Colon (tissue), 2 donors: ENCODE data around the gene TTBK1.

Experiments
- FAIRE-seq: peaks from 2 replicates; lab custom pipeline; 2012; peaks lifted over from hg19 to GRCh38; lab: Jason Lieb, UNC
- donor health status: control.
- donor health status: control.

Gene TTBK1

DNA sequence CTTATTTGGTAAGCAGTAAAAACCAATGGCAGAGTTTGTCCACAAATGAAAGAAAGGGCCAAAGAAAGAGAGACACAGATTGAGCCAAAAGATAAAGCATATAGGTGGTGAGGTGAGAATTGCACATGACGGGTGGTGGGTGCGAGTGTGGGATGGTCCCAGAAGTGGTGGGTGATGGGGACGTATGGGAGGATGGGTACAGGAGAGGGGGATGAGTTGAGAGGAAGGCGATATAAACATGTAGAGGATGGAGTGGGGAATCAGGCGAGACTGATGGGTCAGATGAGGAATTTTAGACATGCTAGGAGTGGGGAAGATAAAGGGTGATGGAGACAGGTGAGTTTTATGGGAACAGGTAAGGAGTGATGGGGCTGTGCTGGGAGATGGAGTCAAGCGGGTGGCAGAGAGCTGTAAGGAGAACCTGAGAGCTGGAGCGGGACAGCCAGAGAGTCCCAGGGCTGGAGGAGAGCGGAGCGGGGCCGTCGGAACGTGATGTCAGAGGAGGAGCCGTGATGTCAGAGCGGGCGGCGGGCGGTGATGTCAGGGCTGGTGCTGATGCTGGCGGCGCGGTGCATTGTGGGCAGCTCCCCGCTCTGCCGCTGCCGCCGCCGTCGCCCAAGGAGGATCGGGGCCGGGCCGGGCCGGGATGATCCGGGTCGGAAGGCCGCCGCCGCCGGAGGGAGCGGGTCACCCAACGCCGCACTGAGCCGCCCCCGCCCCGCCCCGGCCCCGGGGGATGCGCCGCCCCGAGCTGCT lies at the start of gene TTBK1:
Gene TTBK1, plus strand, starts transcription at position 574 of the 756 bp plus-strand sequence. CDS start 3,180 bp downstream, outside the sequence.
- no peak for FAIRE-seq

- FAIRE-seq, result no peak
Measured at GRCh38 chr6:43193929-43194328, 49.4 kb upstream of the TTBK1 start.

DNA sequence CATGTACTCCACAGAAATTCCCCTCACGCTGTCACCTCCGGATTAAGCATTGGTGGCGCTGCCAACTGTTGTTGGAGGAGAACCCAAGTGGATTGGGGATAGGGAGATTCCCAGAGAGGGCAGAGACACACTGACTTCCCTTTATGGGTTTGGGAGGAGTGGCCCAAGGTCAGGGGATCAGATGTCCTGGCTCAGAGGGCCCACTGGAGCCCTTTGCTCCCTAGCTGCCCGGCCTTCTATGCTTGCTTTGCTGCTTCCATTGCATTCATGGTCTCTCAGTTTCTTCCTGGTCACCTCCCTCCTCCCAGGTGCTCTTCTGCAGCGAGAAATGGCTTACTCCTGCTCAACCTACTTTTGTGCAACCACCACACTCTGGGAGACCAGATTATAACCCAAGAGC lies 46.9 kb upstream of the TTBK1 start:
- no peak for FAIRE-seq

DNA sequence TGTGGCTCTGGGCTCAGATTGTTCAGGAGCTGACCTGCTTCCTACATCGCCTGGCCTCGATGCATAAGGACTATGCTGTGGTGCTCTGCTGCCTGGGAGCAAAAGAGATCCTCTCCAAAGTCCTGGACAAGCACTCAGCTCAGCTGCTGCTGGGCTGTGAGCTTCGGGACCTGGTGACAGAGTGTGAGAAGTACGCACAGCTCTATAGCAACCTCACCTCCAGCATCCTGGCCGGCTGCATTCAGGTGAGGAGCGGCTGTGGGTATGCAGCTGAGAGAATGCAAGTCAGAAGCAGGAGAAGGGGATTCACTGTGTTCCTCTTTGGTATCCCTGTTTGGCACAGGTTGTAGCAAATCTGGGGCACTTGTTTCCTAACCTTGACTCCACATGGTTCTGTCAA lies 43.4 kb upstream of the TTBK1 start:
- FAIRE-seq, result no peak

DNA sequence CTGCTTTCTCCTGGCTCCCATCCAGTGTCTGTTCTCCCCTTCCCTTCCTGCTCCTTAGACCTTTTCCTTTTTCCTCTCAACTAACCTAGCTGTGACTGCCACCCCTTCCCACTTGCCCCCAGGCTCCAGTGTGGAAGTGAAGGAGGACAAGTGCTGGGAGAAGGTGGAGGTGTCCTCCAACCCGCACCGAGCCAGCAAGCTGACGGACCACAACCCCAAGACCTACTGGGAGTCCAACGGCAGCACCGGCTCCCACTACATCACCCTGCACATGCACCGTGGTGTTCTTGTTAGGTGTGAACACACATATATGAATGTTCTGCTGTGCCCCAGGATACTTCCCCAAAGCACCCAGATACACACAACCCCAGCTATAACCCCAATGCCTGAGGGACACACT lies 42.7 kb upstream of the TTBK1 start:
- FAIRE-seq, result no peak

GRCh38 chr6:43202451-43202850 lies 40.8 kb upstream of the TTBK1 start:
- no peak for FAIRE-seq

DNA sequence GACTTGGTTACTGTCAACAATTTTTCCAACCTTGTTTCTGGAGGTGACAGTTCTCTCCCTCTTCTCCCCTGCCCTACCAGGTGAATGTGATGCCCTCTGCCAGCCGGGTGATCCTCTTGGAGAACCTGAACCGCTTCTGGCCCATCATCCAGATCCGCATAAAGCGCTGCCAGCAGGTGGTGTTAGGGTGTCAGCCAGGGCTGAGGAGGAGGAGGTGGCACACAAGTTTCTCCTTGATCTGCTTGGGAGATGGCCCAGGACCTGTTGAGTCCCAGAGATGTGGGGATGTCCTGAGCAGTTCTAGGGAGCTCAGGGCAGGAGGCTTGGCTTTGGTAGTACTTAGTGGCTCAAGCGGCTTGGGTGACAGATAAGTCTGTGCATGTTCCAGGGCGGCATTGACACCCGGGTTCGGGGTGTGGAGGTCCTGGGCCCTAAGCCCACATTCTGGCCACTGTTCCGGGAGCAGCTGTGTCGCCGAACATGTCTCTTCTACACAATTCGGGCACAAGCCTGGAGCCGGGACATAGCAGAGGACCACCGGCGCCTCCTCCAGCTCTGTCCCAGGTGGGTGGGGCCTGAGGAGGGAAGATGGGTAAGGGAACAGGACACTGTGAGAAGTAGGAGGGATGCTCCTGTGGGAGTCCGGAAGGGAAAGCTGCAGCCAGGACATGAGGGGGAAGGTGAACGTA lies 40.1 kb upstream of the TTBK1 start:
- FAIRE-seq, result no peak

- no peak for FAIRE-seq
Measured at GRCh38 chr6:43203718-43204095, 39.6 kb upstream of the TTBK1 start.

DNA sequence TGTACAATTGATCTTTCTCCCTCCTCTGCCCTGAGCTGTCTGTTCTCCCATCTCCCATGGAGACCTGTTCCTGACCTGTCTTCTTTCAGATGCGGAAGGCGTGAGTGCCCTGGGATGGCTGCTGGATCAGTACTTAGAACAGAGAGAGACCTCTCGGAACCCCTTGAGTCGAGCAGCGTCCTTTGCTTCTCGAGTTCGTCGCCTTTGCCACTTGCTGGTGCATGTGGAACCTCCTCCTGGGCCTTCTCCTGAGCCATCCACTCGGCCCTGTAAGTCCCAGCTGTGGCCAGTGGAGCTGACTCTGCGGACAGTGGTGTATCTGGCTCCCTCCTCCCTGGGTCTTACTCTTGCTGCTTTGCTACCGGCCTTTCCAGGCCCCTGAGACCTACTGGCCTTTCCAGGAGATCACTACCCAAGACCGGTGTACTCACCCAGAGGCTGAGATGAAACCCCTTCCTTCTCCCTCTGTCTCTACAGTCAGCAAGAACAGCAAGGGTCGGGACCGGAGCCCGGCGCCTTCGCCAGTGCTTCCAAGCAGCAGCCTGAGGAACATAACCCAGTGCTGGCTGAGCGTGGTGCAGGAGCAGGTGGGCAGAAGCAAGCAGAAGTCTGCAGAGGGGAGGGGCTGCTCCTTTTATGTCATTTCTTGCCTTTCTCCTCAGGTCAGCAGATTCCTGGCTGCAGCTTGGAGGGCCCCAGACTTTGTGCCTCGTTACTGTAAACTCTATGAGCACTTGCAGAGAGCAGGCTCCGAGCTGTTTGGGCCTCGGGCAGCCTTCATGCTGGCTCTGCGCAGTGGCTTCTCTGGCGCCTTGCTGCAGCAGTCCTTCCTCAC lies 38.8 kb upstream of the TTBK1 start:
- FAIRE-seq, result no peak

- FAIRE-seq, result no peak
Measured at GRCh38 chr6:43205849-43206248, 37.4 kb upstream of the TTBK1 start.

DNA sequence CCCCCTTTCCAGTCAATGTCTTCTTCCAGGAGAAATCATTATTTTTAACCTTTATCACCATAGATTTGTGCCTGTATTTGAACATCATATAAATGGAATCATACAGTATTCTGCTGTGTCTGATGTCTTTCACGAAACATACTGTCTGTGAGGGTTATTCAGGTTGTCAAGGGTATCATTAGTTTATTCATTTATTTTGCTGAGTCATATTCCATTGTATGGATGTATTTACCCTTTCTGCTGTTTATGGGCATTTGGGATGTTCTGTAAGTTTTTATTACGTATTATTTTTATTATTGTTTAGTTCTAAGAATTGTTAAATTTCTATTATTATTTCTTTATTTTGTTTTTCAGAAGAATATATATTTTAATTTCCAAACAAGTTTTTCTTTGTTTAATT lies 36.0 kb upstream of the TTBK1 start:
- FAIRE-seq, result peak; percentile 10

DNA sequence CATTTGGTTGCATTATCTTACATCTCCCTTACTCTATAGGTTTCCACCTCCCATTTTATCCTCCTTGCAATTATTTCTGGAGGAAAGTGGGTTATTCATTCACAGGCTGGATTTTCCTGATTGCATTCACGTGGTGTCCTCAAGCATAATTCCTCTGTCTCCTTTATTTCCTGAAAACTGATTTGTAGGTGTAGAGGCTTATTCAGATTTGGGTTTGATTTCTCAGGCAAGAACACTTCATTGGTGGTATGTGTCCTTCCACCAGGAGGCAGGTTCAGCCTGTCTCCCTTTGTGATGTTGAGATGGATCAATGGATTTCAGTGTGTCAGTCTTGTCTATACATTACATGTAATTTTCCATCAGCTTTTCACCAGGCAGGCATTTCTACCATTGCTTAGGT lies 31.3 kb upstream of the TTBK1 start:
- FAIRE-seq, result no peak

DNA sequence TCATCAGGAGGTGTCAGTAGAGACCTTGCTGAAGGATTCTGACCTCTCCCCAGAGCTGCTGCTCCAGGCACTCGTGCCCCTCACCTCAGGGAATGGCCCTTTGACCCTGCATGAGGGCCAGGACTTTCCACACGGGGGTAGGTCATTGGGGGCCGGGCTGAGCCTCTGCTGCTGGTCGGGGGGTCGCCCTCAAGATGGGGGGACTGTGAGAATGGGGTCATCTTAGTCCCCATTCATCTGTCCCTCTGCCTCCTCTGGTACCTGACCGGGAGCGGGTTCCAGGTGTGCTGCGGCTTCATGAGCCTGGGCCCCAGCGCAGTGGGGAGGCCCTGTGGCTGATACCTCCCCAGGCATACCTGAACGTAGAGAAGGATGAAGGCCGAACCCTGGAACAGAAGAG lies 29.9 kb upstream of the TTBK1 start:
- no peak for FAIRE-seq

GRCh38 chr6:43215066-43215465 lies 28.2 kb upstream of the TTBK1 start:
- no peak for FAIRE-seq

GRCh38 chr6:43216200-43216599 lies 27.1 kb upstream of the TTBK1 start:
- FAIRE-seq, result no peak

GRCh38 chr6:43217351-43217750 lies 25.9 kb upstream of the TTBK1 start:
- no peak for FAIRE-seq

DNA sequence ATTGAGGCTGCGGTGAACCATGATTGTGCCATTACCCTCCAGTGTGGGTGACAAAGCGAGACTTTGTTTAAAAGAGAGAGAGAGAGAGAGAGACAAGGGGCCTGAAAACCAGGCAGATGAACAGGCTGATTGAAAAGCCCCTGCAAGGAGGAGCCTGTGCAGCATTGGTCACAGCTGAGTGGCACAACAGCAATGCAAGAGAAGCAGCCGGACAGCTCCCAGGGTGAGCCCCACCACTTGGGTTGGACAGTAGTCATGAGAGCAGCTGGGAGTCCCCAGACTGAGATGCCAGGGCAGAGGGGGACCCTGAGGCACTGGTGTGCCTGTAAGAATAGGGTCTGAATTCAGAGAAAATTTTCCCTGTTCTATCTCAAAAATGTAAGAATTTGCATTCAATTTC lies 24.2 kb upstream of the TTBK1 start:
- FAIRE-seq, result no peak

DNA sequence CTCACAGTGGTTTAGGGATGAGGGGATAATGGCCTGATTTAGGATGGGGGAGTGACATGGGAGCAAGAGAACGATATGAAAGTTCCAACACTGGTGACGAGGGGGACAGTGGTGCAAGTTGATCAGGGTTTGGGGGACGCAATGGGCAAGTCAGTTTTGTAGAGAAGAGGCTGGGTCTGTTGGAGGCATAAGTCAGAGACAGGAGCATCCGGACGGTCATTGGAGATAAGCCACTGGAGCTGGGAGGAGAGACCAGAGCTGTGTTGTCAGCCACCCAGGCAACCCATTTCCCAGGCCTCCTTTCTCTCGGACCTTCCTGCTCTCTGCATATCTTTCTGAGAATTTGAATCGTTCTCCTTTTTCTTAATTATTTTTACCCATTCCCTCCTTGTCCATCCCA lies 23.5 kb upstream of the TTBK1 start:
- FAIRE-seq, result no peak

- FAIRE-seq, result no peak
Measured at GRCh38 chr6:43220439-43220951, 22.8 kb upstream of the TTBK1 start.

GRCh38 chr6:43221046-43221972 lies 22.0 kb upstream of the TTBK1 start:
- FAIRE-seq, result no peak

GRCh38 chr6:43222418-43223059 lies 20.7 kb upstream of the TTBK1 start:
- no peak for FAIRE-seq
